Measurements from ENCODE around the gene LZTS2.

DNA sequence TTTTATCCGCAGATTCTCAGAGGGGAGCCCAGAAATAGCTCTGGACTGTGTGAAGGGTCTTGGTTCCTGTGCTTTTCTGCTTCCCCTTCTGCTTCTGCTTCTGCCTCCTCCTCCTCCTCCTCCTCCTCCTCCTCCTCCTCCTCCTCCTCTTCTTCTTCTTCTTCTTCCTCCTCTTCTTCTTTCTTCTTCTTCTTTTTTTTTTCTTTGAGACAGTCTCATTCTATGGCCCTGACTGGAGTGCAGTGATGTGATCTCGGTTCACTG is 19.8 kb downstream of the LZTS2 start:
- no peak for TF ChIP-seq CTCF (IDR thresholded peaks at IDR 0.05)
- TF ChIP-seq POLR2A (IDR thresholded peaks at IDR 0.05) = no peak
